Kasumi-1 (cell line): ENCODE results near the gene ING3.

Source experiments
- DNase-seq, 2 experiments: peaks; one replicate each; lab custom pipeline; 2025; lab: John Stamatoyannopoulos, UW

The ING3 gene

GRCh38 chr7:120989257-120990220 is 39.0 kb downstream of the ING3 start:
- DNase-seq: no peak

GRCh38 chr7:120990468-120991118 is 40.0 kb downstream of the ING3 start:
- DNase-seq: no peak

- DNase-seq: no peak
Measured at GRCh38 chr7:120991161-120991560, 40.6 kb downstream of the ING3 start.

- no peak for DNase-seq
Measured at GRCh38 chr7:120991581-120991980, 41.0 kb downstream of the ING3 start.

- no peak for DNase-seq
Measured at GRCh38 chr7:120992272-120992964, 41.8 kb downstream of the ING3 start.

- DNase-seq: no peak
Measured at GRCh38 chr7:120992965-120993494, 42.5 kb downstream of the ING3 start.

GRCh38 chr7:120993553-120994191 is 43.1 kb downstream of the ING3 start:
- no peak for DNase-seq

GRCh38 chr7:120994512-120995410 is 44.2 kb downstream of the ING3 start:
- no peak for DNase-seq

GRCh38 chr7:120995654-120996053 is 45.1 kb downstream of the ING3 start:
- DNase-seq: peak; percentile 16 to 61

- DNase-seq: peak; percentile 97
Measured at GRCh38 chr7:120996333-120996987, 45.9 kb downstream of the ING3 start.

GRCh38 chr7:120996988-120997345 is 46.4 kb downstream of the ING3 start:
- no peak for DNase-seq

GRCh38 chr7:120997882-120998474 is 47.4 kb downstream of the ING3 start:
- peak; percentile 82 to 87 for DNase-seq

GRCh38 chr7:120998520-120998919 is 47.9 kb downstream of the ING3 start:
- no peak for DNase-seq

GRCh38 chr7:120998996-120999565 is 48.5 kb downstream of the ING3 start:
- DNase-seq: no peak

- peak in 1 of 2 experiments; percentile 21 for DNase-seq
Measured at GRCh38 chr7:121000081-121000983, 49.8 kb downstream of the ING3 start.

- DNase-seq: no peak
Measured at GRCh38 chr7:121001234-121001906, 50.8 kb downstream of the ING3 start.

GRCh38 chr7:121002048-121002756 is 51.6 kb downstream of the ING3 start:
- DNase-seq: no peak
